Upper lobe of left lung (tissue), 4 donors: ENCODE measurements around the gene NUTF2.

ENCODE experiments used
- CTCF ChIP-seq, 6 experiments: fragments of 450-650 bp in 4 of 6; fragments of 200-600 bp in 2 of 6; sonication (generic) in 2 of 6; IDR thresholded peaks; one replicate each; pipeline ENCODE4 v1.5.1; 2016 to 2019; ENCODE audit warnings: antibody characterized with exemption in 6 of 6
- EP300 ChIP-seq, 4 donors: sonication (generic); formaldehyde crosslinking; IDR thresholded peaks; one replicate each; pipeline ENCODE4 v1.5.1; 2017; ENCODE audit warnings: antibody characterized with exemption in 4 of 4, control low read depth in 2 of 4
- POLR2A ChIP-seq, 4 donors: fragments of 450-650 bp; IDR thresholded peaks; one replicate each; pipeline ENCODE4 v1.5.1; 2016 to 2017; ENCODE audit warnings: antibody characterized with exemption in 4 of 4, mild to moderate bottlenecking in 2 of 4
- POLR2AphosphoS5 ChIP-seq, 2 donors: sonication (generic); formaldehyde crosslinking; IDR thresholded peaks; one replicate each; pipeline ENCODE4 v1.5.1; 2017; ENCODE audit warnings: antibody characterized with exemption in 2 of 2

GRCh38 chr16:67844497-67844896 is 2.2 kb upstream of the NUTF2 start:
- TF ChIP-seq CTCF (IDR thresholded peaks at IDR 0.05) (no peak), POLR2AphosphoS5 (IDR thresholded peaks at IDR 0.05) (no peak), POLR2A (IDR thresholded peaks at IDR 0.05) (no peak), EP300 (IDR thresholded peaks at IDR 0.05) (no peak)
